ENCODE results near the gene DOCK4. TPM values are rescaled to one million over a fixed set of nuclear protein-coding genes. Genes with fewer than 3 reads are reported as not detected.

DOCK4 gene
- total and polyA plus RNA-seq, 2 of the 8 experiments (the other 6 are each of a cell fraction or from before 2014, with no cell fraction given) = 5.1 to 23.6 TPM

- TF ChIP-seq RNF2 (IDR thresholded peaks at IDR 0.05; ENCODE audit: borderline replicate concordance, low read depth, low read length, missing control alignments, poor library complexity, severe bottlenecking) (no peak), CHD2 (IDR thresholded peaks at IDR 0.05; ENCODE audit: low read length) (no peak)
These were observed 215.6 kb downstream of the DOCK4 start (continued) for GRCh38 chr7:111990643-111991042.

All from H1 (cell line).